DND-41 (cell line): ENCODE measurements around the gene MTARC1.

Source experiments
- ATAC-seq: fragments of 200-7000 bp; cut with Tn5 transposase; 3 replicates; pipeline ENCODE4 v1.9.1; 2021; ENCODE audit warnings: low read depth; ENCODE audit not compliant: insufficient read depth
- DNase-seq: peaks from one replicate; pipeline ENCODE4 v3.0.0-alpha.2; 2020
- H2AFZ ChIP-seq: 2 replicates; pipeline ENCODE4 v1.6.0; 2012; ENCODE audit warnings: low read depth, low read length
- H3K27ac ChIP-seq: 2 replicates; pipeline ENCODE4 v1.5.1; 2012; ENCODE audit warnings: low read length, inconsistent platforms
- H3K27me3 ChIP-seq: fragments of 200-600 bp; sonication (generic); 2 replicates; pipeline ENCODE4 v1.6.0; 2012; ENCODE audit warnings: low read length, mild to moderate bottlenecking, inconsistent platforms; ENCODE audit not compliant: insufficient read depth, poor library complexity
- H3K36me3 ChIP-seq: 2 replicates; pipeline ENCODE4 v1.5.1; 2012; ENCODE audit warnings: low read length, inconsistent platforms; ENCODE audit not compliant: insufficient read depth
- H3K4me1 ChIP-seq: 2 replicates; pipeline ENCODE4 v1.5.1; 2012; ENCODE audit warnings: mild to moderate bottlenecking, low read length; ENCODE audit not compliant: insufficient read depth
- H3K4me2 ChIP-seq: 2 replicates; pipeline ENCODE4 v1.6.0; 2012; ENCODE audit warnings: mild to moderate bottlenecking, moderate library complexity, low read length, inconsistent platforms; ENCODE audit not compliant: insufficient read depth
- H3K4me3 ChIP-seq, 2 experiments: fragments of 200-600 bp in 1 of 2; shearing (Covaris generic) in 1 of 2; 2 replicates each; pipeline ENCODE4 v1.5.1; 2012 to 2016; ENCODE audit warnings: inconsistent platforms in 2 of 2, low read length in 2 of 2, mild to moderate bottlenecking in 2 of 2, low read depth in 1 of 2, moderate library complexity in 1 of 2
- H3K79me2 ChIP-seq: 2 replicates; pipeline ENCODE4 v1.6.0; 2012; ENCODE audit warnings: low read length, inconsistent platforms; ENCODE audit not compliant: insufficient read depth
- H3K9ac ChIP-seq: 2 replicates; pipeline ENCODE4 v1.6.0; 2012; ENCODE audit warnings: low read depth, mild to moderate bottlenecking, inconsistent platforms, low read length, moderate library complexity
- H3K9me3 ChIP-seq: 2 replicates; pipeline ENCODE4 v1.5.1; 2012; ENCODE audit warnings: low read length, moderate library complexity, mild to moderate bottlenecking, inconsistent platforms; ENCODE audit not compliant: insufficient read depth, severe bottlenecking
- H4K20me1 ChIP-seq: 2 replicates; pipeline ENCODE4 v1.6.0; 2012; ENCODE audit warnings: low read length; ENCODE audit not compliant: insufficient read depth
- EZH2 ChIP-seq: IDR thresholded peaks from 3 replicates; pipeline ENCODE4 v1.6.1; 2012; ENCODE audit warnings: borderline replicate concordance, low read depth, mild to moderate bottlenecking, moderate library complexity, low read length, inconsistent platforms; ENCODE audit not compliant: severe bottlenecking
- TF ChIP-seq, protein P1 (sequence below): IDR thresholded peaks from 2 replicates; pipeline ENCODE4 v1.5.1; 2012; ENCODE audit warnings: borderline replicate concordance, low read length, moderate library complexity, mild to moderate bottlenecking; ENCODE audit not compliant: poor library complexity, severe bottlenecking; ENCODE audit errors: extremely low read depth

MTARC1 gene

DNA sequence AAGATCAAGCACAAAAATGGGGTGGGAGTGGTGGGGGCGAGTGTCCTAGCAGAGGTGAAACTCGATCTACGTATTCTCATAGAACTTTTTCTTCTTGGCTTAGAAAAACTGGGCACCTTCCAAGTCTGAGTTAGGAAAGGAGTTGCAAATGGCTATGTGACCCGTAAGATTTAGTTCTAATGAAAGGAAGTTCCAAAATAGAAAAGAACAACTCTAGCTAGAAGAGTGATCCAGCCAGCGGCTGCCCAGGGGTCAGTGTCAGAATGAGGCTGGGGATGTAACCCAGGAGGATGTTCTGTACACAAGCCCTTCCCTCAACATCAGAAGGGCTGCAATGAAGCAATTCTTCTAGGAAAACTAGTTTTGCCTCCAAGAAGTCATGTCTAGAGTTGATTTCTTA lies 5.2 kb downstream of the MTARC1 start:
- H3K9ac ChIP-seq = no peak overlapping the region
- H3K4me1 ChIP-seq = no peaks in the 10 kb centered on the region
- no peak for ATAC-seq
- H3K27me3 ChIP-seq = no peaks in the 10 kb centered on the region
- TF ChIP-seq, protein P1, sequence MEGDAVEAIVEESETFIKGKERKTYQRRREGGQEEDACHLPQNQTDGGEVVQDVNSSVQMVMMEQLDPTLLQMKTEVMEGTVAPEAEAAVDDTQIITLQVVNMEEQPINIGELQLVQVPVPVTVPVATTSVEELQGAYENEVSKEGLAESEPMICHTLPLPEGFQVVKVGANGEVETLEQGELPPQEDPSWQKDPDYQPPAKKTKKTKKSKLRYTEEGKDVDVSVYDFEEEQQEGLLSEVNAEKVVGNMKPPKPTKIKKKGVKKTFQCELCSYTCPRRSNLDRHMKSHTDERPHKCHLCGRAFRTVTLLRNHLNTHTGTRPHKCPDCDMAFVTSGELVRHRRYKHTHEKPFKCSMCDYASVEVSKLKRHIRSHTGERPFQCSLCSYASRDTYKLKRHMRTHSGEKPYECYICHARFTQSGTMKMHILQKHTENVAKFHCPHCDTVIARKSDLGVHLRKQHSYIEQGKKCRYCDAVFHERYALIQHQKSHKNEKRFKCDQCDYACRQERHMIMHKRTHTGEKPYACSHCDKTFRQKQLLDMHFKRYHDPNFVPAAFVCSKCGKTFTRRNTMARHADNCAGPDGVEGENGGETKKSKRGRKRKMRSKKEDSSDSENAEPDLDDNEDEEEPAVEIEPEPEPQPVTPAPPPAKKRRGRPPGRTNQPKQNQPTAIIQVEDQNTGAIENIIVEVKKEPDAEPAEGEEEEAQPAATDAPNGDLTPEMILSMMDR = no peak
- no peak for TF ChIP-seq EZH2
- H2AFZ ChIP-seq = no peak overlapping the region
- no peaks in the 10 kb centered on the region for H4K20me1 ChIP-seq
- no peak for DNase-seq
- no peak overlapping the region for H3K4me2 ChIP-seq
- no peak overlapping the region for H3K4me3 ChIP-seq
- no peaks in the 10 kb centered on the region for H3K9me3 ChIP-seq
- H3K27ac ChIP-seq = no peak overlapping the region
- no peaks in the 10 kb centered on the region for H3K36me3 ChIP-seq
- H3K79me2 ChIP-seq = no peaks in the 10 kb centered on the region

DNA sequence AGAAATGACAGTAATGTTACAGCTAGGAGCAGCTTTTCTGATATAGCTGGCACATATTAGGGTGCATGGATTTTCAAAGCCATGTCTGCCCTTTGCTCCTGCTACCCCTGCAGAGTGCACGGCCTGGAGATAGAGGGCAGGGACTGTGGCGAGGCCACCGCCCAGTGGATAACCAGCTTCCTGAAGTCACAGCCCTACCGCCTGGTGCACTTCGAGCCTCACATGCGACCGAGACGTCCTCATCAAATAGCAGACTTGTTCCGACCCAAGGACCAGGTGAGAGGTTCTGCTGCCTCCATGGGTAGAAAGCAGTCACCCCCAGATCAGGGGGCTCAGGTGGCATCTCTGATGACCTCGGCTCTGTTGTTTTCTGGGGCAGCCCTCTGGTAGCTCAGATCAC lies 9.8 kb downstream of the MTARC1 start:
- Histone ChIP-seq H2AFZ (no peak overlapping the region), H3K79me2 (no peaks in the 10 kb centered on the region), H3K36me3 (no peaks in the 10 kb centered on the region), H3K27ac (no peak overlapping the region), H3K27me3 (no peaks in the 10 kb centered on the region), H3K4me1 (no peaks in the 10 kb centered on the region), H3K9ac (no peak overlapping the region), H3K4me3 (no peak overlapping the region), H4K20me1 (no peaks in the 10 kb centered on the region), H3K4me2 (no peak overlapping the region), H3K9me3 (no peaks in the 10 kb centered on the region)
- DNase-seq (no peak), ATAC-seq (no peak)
- no peak for TF ChIP-seq EZH2
- TF ChIP-seq, protein P1 = no peak

DNA sequence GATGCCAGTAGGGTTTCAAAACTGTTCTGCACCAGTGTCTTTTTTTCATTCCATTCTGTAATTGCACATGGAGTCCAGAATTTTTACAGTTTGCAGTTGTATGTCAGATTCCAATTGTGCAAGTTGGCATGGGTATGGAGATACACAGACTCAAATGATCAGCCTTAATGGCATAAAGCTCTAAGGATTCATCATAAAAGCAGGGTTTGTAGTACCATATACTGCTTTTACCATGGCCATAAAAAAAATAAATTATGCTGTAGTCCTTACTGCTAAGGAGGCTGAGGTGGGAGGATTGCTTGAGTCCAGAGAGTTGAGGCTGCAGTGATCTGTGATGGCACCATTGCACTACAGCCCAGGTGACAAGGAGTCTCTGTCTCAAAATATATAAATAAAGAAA lies 10.3 kb downstream of the MTARC1 start:
- Histone ChIP-seq H2AFZ (no peak overlapping the region), H3K4me2 (no peak overlapping the region), H3K79me2 (no peaks in the 10 kb centered on the region), H4K20me1 (no peaks in the 10 kb centered on the region), H3K4me1 (no peaks in the 10 kb centered on the region), H3K27me3 (no peaks in the 10 kb centered on the region), H3K9ac (no peak overlapping the region), H3K36me3 (no peaks in the 10 kb centered on the region), H3K9me3 (no peaks in the 10 kb centered on the region), H3K4me3 (no peak overlapping the region), H3K27ac (no peak overlapping the region)
- TF ChIP-seq EZH2 = no peak
- TF ChIP-seq, protein P1 = no peak
- DNase-seq = no peak
- no peak for ATAC-seq

DNA sequence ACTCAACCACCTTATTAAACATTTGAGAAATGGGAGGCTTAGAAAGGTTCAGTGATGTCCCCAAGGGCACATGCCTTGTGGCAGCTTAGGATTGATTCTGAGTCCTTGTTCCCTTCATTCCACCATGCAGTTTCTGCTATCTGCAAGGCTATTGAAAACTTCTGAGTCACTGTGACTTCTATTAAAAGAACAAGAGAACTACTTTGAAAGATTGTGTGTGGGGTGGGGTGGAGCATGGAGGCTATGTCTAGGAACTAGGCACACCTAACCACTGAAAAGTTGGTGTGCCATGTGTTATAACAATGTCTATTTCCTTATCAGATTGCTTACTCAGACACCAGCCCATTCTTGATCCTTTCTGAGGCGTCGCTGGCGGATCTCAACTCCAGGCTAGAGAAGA lies 10.8 kb downstream of the MTARC1 start:
- no peaks in the 10 kb centered on the region for H3K9me3 ChIP-seq
- no peaks in the 10 kb centered on the region for H3K4me1 ChIP-seq
- no peaks in the 10 kb centered on the region for H3K27me3 ChIP-seq
- ATAC-seq = no peak
- no peak overlapping the region for H3K4me3 ChIP-seq
- no peak for DNase-seq
- TF ChIP-seq EZH2 = no peak
- TF ChIP-seq, protein P1 = no peak
- no peak overlapping the region for H3K9ac ChIP-seq
- H2AFZ ChIP-seq = no peak overlapping the region
- H4K20me1 ChIP-seq = no peaks in the 10 kb centered on the region
- no peaks in the 10 kb centered on the region for H3K79me2 ChIP-seq
- H3K36me3 ChIP-seq = no peaks in the 10 kb centered on the region
- no peak overlapping the region for H3K27ac ChIP-seq
- no peak overlapping the region for H3K4me2 ChIP-seq
